ENCODE results near the gene C16orf78.

C16orf78 gene

DNA sequence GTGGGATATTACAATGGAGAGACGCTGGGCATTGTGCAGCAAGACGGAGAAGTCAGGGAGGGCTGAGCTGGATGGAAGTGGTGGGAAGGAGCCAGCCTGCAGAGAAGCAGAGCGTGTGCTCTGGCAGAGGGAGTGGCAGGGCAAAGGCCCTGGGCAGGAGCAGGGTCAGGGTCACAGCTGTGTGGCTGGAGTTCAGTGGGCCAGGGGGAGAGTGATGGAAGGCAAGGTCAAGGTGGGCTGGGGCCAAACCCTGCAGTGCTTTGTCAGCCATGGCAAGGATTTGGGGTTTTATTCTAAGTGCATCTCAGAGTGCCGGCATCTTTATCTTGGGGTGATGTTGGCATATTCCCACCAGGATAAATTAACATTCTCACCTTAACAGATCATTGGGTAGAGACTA lies 31.9 kb upstream of the C16orf78 start:
- in situ Hi-C loops (cut with MboI; ENCODE audit: low pct_unique_long_range_greater_than_20kb, low sequenced_read_pairs, unreplicated experiment), result no loop called here
- no peak for DNase-seq (ENCODE audit: low spot score)
- TF ChIP-seq, protein P1, sequence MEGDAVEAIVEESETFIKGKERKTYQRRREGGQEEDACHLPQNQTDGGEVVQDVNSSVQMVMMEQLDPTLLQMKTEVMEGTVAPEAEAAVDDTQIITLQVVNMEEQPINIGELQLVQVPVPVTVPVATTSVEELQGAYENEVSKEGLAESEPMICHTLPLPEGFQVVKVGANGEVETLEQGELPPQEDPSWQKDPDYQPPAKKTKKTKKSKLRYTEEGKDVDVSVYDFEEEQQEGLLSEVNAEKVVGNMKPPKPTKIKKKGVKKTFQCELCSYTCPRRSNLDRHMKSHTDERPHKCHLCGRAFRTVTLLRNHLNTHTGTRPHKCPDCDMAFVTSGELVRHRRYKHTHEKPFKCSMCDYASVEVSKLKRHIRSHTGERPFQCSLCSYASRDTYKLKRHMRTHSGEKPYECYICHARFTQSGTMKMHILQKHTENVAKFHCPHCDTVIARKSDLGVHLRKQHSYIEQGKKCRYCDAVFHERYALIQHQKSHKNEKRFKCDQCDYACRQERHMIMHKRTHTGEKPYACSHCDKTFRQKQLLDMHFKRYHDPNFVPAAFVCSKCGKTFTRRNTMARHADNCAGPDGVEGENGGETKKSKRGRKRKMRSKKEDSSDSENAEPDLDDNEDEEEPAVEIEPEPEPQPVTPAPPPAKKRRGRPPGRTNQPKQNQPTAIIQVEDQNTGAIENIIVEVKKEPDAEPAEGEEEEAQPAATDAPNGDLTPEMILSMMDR (IDR thresholded peaks at IDR 0.05; ENCODE audit: extremely low read depth, insufficient read depth, missing control alignments), result no peak

DNA sequence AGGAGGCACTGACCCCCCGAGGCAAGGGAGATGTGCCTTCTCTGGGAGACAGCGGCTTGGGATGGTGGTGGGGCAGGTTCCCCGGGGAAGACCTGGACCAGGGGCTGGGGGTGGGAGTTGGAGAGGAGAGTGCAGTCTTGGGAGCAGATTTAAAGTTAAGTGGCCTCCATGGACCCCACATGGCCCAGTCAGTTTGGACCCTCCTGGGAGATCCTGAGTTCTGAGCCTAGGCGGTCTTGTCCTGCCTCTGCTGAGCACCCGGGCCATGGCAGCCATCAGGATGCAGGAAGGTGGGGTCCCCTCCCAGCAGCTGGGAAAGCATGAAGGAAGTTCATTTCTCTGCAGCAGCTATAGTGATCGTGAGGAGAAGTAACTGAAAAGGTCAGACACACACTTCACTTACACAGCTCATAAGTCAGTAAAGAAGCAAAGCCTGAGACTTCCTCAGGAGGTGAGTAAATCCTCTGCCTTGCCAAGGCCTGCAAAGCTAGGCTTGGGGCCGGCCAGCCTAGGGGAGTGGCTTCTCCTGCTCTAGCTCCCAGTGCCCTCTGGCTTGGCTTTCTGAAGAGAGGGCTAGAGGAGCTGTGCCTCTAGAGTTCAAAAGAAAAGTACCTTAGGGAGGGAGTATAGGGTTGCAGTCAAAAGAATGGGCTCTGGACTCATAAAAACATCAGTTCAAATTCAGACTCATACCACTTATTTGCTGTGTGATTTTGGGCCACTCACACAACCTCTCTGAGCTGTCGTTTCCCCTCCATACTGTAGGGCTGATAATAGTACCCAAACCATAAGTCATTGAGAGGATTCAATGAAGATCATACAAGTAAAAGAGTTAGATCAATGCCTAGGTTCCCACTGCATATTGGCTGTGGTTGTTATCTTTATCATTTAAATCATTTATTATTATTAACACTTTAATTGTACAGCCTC lies 31.0 kb upstream of the C16orf78 start:
- TF ChIP-seq, protein P1 (IDR thresholded peaks at IDR 0.05; ENCODE audit: extremely low read depth, insufficient read depth, missing control alignments), result no peak
- in situ Hi-C loops (cut with MboI; ENCODE audit: low pct_unique_long_range_greater_than_20kb, low sequenced_read_pairs, unreplicated experiment), result no loop called here
- no peak for DNase-seq (ENCODE audit: low spot score)

DNA sequence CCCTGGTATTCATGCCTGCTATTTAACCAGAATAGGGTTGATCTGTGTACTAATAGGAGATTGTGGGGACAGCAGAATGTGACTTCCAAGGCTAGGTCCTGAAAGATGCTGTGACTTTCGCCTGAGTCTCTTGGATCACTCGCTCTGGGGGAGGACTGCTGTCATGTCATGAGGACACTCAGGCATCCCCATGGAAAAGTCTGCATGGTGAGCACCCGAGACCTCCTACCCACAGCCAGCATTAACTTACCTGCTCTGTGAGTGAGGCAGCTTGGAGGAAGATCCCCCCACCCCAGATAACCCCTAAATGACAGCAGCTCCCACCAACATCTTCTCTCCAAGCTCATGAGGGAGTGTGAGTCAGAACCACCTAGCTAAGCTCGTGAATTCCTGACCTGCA lies 30.3 kb upstream of the C16orf78 start:
- TF ChIP-seq, protein P1 (IDR thresholded peaks at IDR 0.05; ENCODE audit: extremely low read depth, insufficient read depth, missing control alignments), result no peak
- DNase-seq (ENCODE audit: low spot score), result no peak
- in situ Hi-C loops (cut with MboI; ENCODE audit: low pct_unique_long_range_greater_than_20kb, low sequenced_read_pairs, unreplicated experiment), result no loop called here

DNA sequence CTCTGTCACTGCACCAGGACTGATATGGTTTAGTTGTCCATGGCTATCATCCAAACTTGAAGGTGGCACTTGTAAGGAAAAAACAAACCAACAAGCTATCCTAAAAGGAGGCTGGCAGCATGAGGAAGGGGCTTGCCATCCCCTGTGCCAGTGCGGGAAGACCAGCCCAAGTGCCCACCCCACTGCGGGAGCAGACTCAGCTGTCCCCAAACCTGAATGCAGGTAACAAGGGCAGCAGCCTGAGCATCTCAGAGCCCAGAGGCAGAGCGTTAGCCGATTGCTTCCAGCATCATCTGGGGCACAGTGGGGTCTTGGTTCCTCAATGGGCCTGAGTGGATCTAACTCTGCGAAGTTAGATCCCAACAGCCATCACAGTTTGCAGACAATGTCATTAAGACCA lies 29.2 kb upstream of the C16orf78 start:
- DNase-seq (ENCODE audit: low spot score), result no peak
- TF ChIP-seq, protein P1 (IDR thresholded peaks at IDR 0.05; ENCODE audit: extremely low read depth, insufficient read depth, missing control alignments), result no peak
- in situ Hi-C loops (cut with MboI; ENCODE audit: low pct_unique_long_range_greater_than_20kb, low sequenced_read_pairs, unreplicated experiment), result no loop called here

DNA sequence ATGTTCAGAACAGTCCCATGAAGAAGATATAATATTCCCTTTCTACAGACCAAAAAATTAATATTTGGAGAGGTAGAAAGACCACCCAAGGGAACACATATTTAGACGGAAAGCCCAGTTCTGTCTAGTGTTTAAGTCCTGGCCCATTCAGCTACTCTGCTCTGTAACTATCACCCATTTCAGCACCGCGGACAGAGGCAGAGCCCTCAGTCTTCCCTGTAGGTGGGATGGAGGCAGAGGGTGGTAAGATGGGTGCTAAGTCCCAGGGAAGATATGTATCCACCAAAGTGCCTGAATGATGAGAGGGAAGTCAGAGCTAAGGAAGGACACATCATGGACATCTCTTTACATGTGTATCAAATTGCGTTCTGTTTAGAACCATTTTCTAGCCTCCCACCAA lies 27.8 kb upstream of the C16orf78 start:
- no peak for DNase-seq (ENCODE audit: low spot score)
- TF ChIP-seq, protein P1 (IDR thresholded peaks at IDR 0.05; ENCODE audit: extremely low read depth, insufficient read depth, missing control alignments), result no peak
- in situ Hi-C loops (cut with MboI; ENCODE audit: low pct_unique_long_range_greater_than_20kb, low sequenced_read_pairs, unreplicated experiment), result no loop called here

DNA sequence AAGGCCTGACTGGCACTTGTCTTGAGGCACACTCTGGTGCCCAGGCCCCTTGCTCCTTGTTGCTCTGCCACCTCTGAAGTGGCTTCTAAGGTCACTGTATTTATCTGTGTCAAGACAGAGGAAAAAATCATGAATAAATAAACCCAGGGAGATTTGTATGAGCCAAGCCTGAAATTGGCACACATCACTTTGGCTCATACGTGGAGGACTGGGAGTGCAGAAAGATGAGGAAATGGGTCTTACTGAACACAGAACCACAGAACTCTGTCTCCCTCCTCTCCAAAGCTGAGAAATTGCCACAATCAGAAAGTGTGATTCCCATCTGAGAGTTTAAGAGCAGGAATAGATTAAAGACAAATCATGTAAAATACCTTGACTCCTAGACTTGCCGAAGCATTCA lies 27.1 kb upstream of the C16orf78 start:
- in situ Hi-C loops (cut with MboI; ENCODE audit: low pct_unique_long_range_greater_than_20kb, low sequenced_read_pairs, unreplicated experiment), result no loop called here
- TF ChIP-seq, protein P1 (IDR thresholded peaks at IDR 0.05; ENCODE audit: extremely low read depth, insufficient read depth, missing control alignments), result no peak

More for the DNA sequence above, 27.1 kb upstream of the C16orf78 start:
- DNase-seq (ENCODE audit: low spot score), result no peak
